ENCODE data around the gene TSPAN15. TPM values are rescaled to one million over a fixed set of nuclear protein-coding genes. Genes with fewer than 3 reads are reported as not detected.
"Not testable (repeated sequence)": the region's sequence is repeated elsewhere in the genome, so short reads cannot be mapped to it uniquely, and the experiment has no call there.

The TSPAN15 gene
- total RNA-seq, 1 experiment from 2014 or later: 108 TPM

GRCh38 chr10:69483963-69484362 lies 32.7 kb downstream of the TSPAN15 start:
- no TSS peak for BruUV-seq (replicated peaks)
- no peak for DNase-seq
- TF ChIP-seq, protein P1, sequence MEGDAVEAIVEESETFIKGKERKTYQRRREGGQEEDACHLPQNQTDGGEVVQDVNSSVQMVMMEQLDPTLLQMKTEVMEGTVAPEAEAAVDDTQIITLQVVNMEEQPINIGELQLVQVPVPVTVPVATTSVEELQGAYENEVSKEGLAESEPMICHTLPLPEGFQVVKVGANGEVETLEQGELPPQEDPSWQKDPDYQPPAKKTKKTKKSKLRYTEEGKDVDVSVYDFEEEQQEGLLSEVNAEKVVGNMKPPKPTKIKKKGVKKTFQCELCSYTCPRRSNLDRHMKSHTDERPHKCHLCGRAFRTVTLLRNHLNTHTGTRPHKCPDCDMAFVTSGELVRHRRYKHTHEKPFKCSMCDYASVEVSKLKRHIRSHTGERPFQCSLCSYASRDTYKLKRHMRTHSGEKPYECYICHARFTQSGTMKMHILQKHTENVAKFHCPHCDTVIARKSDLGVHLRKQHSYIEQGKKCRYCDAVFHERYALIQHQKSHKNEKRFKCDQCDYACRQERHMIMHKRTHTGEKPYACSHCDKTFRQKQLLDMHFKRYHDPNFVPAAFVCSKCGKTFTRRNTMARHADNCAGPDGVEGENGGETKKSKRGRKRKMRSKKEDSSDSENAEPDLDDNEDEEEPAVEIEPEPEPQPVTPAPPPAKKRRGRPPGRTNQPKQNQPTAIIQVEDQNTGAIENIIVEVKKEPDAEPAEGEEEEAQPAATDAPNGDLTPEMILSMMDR (conservative IDR thresholded peaks at IDR 0.05): no peak
- no peaks in the 10 kb centered on the region for H3K4me1 ChIP-seq (replicated peaks; ENCODE audit: insufficient read depth)
- no peaks in the 10 kb centered on the region for H3K9me2 ChIP-seq (ENCODE audit: insufficient read depth)
- POLR2A ChIA-PET (ENCODE audit: unreplicated experiment): no interaction called here
- intact Hi-C loops (cut with micrococcal nuclease; ENCODE audit: unreplicated experiment): no loop called here
- no peak overlapping the region for H3K4me2 ChIP-seq
- H3K27me3 ChIP-seq (ENCODE audit: insufficient read depth, low read depth): no peaks in the 10 kb centered on the region
- H4K20me1 ChIP-seq (ENCODE audit: insufficient read depth): peaks cover 18% of the 10 kb centered on the region; the same call in 1 of the 2 replicates
- CTCF ChIA-PET: no interaction called here
- no peaks in the 10 kb centered on the region for H3F3A ChIP-seq (ENCODE audit: insufficient read depth, low read depth)
- no peak overlapping the region for H3K4me3 ChIP-seq
- peaks cover 21% of the 10 kb centered on the region for H3K36me3 ChIP-seq (ENCODE audit: low read depth)
- H3K27ac ChIP-seq: no peak overlapping the region
- no peak overlapping the region for H2AFZ ChIP-seq
- H3K79me2 ChIP-seq (ENCODE audit: low read depth): peaks cover 34% of the 10 kb centered on the region
- H3K9me3 ChIP-seq (ENCODE audit: insufficient read depth, low read depth): peaks cover 12% of the 10 kb centered on the region; the same call in 1 of the 2 replicates

DNA sequence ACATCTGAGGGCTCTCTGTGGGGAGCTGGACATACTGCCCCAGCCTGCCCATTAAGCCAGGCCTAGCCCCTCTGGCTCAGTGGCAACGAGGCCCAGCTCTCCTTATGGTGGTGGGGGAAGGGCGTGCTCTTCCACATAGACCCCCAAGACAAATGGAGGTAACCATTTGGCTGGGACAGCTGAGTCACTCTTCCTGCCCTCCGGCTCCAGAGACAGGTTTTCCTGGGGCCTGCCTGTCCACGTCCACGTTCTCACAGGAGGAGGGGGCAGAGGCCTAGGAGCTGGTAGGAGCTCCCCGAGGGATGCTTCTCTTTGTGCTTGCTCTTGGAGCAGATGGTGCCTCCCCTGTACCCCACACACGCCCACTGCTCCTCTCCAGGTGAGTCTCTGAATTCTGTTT lies 33.5 kb downstream of the TSPAN15 start:
- Histone ChIP-seq H3K27me3 (ENCODE audit: insufficient read depth, low read depth) (no peaks in the 10 kb centered on the region), H3K9me2 (ENCODE audit: insufficient read depth) (no peaks in the 10 kb centered on the region), H3F3A (ENCODE audit: insufficient read depth, low read depth) (no peaks in the 10 kb centered on the region), H3K4me1 (replicated peaks; ENCODE audit: insufficient read depth) (no peaks in the 10 kb centered on the region), H4K20me1 (ENCODE audit: insufficient read depth) (peaks cover 18% of the 10 kb centered on the region; the same call in 1 of the 2 replicates), H3K4me2 (no peak overlapping the region), H3K4me3 (no peak overlapping the region), H3K36me3 (ENCODE audit: low read depth) (peaks cover 27% of the 10 kb centered on the region), H3K27ac (no peak overlapping the region), H3K9me3 (ENCODE audit: insufficient read depth, low read depth) (peaks cover 12% of the 10 kb centered on the region; the same call in 1 of the 2 replicates), H3K79me2 (ENCODE audit: low read depth) (peaks cover 30% of the 10 kb centered on the region), H2AFZ (no peak overlapping the region)
- TF ChIP-seq, protein P1 (conservative IDR thresholded peaks at IDR 0.05): no peak
- no peak for TF ChIP-seq EZH2 (IDR thresholded peaks at IDR 0.05; ENCODE audit: low read depth)
- intact Hi-C loops (cut with micrococcal nuclease; ENCODE audit: unreplicated experiment): no loop called here
- ChIA-PET POLR2A (ENCODE audit: unreplicated experiment) (no interaction called here), CTCF (no interaction called here)
- DNase-seq: no peak
- no TSS peak for BruUV-seq (replicated peaks)

- H3K4me2 ChIP-seq: no peak overlapping the region
- peaks cover 12% of the 10 kb centered on the region; the same call in 1 of the 2 replicates for H3K9me3 ChIP-seq (ENCODE audit: insufficient read depth, low read depth)
- H3K36me3 ChIP-seq (ENCODE audit: low read depth): peaks cover 27% of the 10 kb centered on the region
- intact Hi-C loops (cut with micrococcal nuclease; ENCODE audit: unreplicated experiment): no loop called here
- H3K4me1 ChIP-seq (replicated peaks; ENCODE audit: insufficient read depth): no peaks in the 10 kb centered on the region
- DNase-seq: no peak
- H3K27ac ChIP-seq: no peak overlapping the region
- no peaks in the 10 kb centered on the region for H3F3A ChIP-seq (ENCODE audit: insufficient read depth, low read depth)
- peaks cover 6% of the 10 kb centered on the region; the same call in 1 of the 2 replicates for H3K79me2 ChIP-seq (ENCODE audit: low read depth)
- no peaks in the 10 kb centered on the region for H3K27me3 ChIP-seq (ENCODE audit: insufficient read depth, low read depth)
- ChIA-PET POLR2A (ENCODE audit: unreplicated experiment) (no interaction called here), CTCF (no interaction called here)
- TF ChIP-seq EZH2 (IDR thresholded peaks at IDR 0.05; ENCODE audit: low read depth): no peak
- TF ChIP-seq, protein P1 (conservative IDR thresholded peaks at IDR 0.05): no peak
- H4K20me1 ChIP-seq (ENCODE audit: insufficient read depth): peaks cover 18% of the 10 kb centered on the region; the same call in 1 of the 2 replicates
- no peak overlapping the region for H2AFZ ChIP-seq
- no peak overlapping the region for H3K4me3 ChIP-seq
- BruUV-seq (replicated peaks): no TSS peak
- H3K9me2 ChIP-seq (ENCODE audit: insufficient read depth): no peaks in the 10 kb centered on the region
These were observed 35.9 kb downstream of the TSPAN15 start for GRCh38 chr10:69486922-69487730.

GRCh38 chr10:69488149-69488844 lies 37.0 kb downstream of the TSPAN15 start:
- H3K79me2 ChIP-seq (ENCODE audit: low read depth); H3K4me1 ChIP-seq (replicated peaks; ENCODE audit: insufficient read depth); BruUV-seq (replicated peaks): not testable (repeated sequence)

DNA sequence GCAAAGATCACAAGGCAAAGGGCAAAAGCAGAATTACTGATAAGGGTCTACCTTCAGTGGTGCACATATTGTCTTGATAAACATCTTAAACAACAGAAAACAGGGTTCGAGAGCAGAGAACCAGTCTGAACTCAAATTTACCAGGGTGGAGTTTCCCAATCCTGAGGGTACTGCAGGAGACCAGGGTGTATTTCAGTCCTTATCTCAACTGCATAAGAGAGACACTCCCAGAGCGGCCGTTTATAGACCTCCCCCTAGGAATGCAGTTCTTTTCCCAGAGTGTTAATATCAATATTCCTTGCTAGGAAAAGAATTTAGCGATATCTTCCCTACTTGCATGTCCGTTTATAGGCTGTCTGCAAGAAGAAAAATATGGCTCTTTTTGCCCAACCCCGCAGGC lies 37.6 kb downstream of the TSPAN15 start:
- DNase-seq; H3K79me2 ChIP-seq (ENCODE audit: low read depth); H3K4me1 ChIP-seq (replicated peaks; ENCODE audit: insufficient read depth); H3F3A ChIP-seq (ENCODE audit: insufficient read depth, low read depth); BruUV-seq (replicated peaks); POLR2A ChIA-PET (ENCODE audit: unreplicated experiment); H2AFZ ChIP-seq; H3K4me3 ChIP-seq; H3K27ac ChIP-seq; H4K20me1 ChIP-seq (ENCODE audit: insufficient read depth); intact Hi-C loops (cut with micrococcal nuclease; ENCODE audit: unreplicated experiment); CTCF ChIA-PET; H3K4me2 ChIP-seq; H3K27me3 ChIP-seq (ENCODE audit: insufficient read depth, low read depth); H3K9me2 ChIP-seq (ENCODE audit: insufficient read depth): not testable (repeated sequence)
- H3K36me3 ChIP-seq (ENCODE audit: low read depth): peaks cover 27% of the 10 kb centered on the region
- H3K9me3 ChIP-seq (ENCODE audit: insufficient read depth, low read depth): peaks cover 12% of the 10 kb centered on the region; the same call in 1 of the 2 replicates

More at GRCh38 chr10:69488149-69488844, 37.0 kb downstream of the TSPAN15 start:
- CTCF ChIA-PET; H4K20me1 ChIP-seq (ENCODE audit: insufficient read depth); H2AFZ ChIP-seq; H3F3A ChIP-seq (ENCODE audit: insufficient read depth, low read depth); H3K27me3 ChIP-seq (ENCODE audit: insufficient read depth, low read depth); DNase-seq; intact Hi-C loops (cut with micrococcal nuclease; ENCODE audit: unreplicated experiment); H3K9me2 ChIP-seq (ENCODE audit: insufficient read depth); H3K27ac ChIP-seq; POLR2A ChIA-PET (ENCODE audit: unreplicated experiment); H3K4me2 ChIP-seq; H3K4me3 ChIP-seq: not testable (repeated sequence)
- peaks cover 12% of the 10 kb centered on the region; the same call in 1 of the 2 replicates for H3K9me3 ChIP-seq (ENCODE audit: insufficient read depth, low read depth)
- peaks cover 27% of the 10 kb centered on the region for H3K36me3 ChIP-seq (ENCODE audit: low read depth)
